ENCODE results near the gene ZMYM5.

DNA sequence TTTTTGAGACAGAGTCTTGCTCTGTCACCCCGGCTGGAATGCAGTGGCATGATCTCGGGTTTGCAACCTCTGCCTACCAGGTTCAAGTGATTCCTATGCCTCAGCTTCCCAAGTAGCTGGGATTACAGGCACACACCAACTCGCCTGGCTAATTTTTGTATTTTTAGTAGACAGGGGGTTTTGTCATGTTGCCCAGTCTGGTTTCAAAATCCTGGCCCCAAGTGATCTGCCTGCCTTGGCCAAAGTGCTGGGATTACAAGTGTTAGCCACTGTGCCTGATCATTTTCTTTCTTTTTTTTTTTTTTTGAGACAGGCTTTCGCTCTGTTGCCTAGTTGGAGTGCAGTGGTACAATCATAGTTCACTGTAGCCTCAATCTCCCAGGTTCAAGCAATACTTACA, 28.7 kb downstream of the ZMYM5 start:
- TF ChIP-seq ZNF143 (CRISPR knock-in tag; IDR thresholded peaks at IDR 0.05) (no peak), ZNF773 (CRISPR knock-in tag; IDR thresholded peaks at IDR 0.05; ENCODE audit: borderline replicate concordance) (no peak), ZNF501 (CRISPR knock-in tag; IDR thresholded peaks at IDR 0.05) (no peak)
- TF ChIP-seq, protein P1, sequence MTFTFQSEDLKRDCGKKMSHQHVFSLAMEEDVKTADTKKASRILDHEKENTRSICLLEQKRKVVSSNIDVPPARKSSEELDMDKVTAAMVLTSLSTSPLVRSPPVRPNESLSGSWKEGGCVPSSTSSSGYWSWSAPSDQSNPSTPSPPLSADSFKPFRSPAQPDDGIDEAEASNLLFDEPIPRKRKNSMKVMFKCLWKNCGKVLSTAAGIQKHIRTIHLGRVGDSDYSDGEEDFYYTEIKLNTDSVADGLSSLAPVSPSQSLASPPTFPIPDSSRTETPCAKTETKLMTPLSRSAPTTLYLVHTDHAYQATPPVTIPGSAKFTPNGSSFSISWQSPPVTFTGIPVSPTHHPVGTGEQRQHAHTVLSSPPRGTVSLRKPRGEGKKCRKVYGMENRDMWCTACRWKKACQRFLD (CRISPR knock-in tag; IDR thresholded peaks at IDR 0.05; ENCODE audit: borderline replicate concordance): no peak
- TF ChIP-seq, protein P2, sequence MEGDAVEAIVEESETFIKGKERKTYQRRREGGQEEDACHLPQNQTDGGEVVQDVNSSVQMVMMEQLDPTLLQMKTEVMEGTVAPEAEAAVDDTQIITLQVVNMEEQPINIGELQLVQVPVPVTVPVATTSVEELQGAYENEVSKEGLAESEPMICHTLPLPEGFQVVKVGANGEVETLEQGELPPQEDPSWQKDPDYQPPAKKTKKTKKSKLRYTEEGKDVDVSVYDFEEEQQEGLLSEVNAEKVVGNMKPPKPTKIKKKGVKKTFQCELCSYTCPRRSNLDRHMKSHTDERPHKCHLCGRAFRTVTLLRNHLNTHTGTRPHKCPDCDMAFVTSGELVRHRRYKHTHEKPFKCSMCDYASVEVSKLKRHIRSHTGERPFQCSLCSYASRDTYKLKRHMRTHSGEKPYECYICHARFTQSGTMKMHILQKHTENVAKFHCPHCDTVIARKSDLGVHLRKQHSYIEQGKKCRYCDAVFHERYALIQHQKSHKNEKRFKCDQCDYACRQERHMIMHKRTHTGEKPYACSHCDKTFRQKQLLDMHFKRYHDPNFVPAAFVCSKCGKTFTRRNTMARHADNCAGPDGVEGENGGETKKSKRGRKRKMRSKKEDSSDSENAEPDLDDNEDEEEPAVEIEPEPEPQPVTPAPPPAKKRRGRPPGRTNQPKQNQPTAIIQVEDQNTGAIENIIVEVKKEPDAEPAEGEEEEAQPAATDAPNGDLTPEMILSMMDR (CRISPR knock-in tag; IDR thresholded peaks at IDR 0.05): no peak

Data from HepG2 (cell line).